Measurements from ENCODE around the gene CDK17. TPM values are rescaled to one million over a fixed set of nuclear protein-coding genes. Genes with fewer than 3 reads are reported as not detected.
"Not testable (repeated sequence)": the region's sequence is repeated elsewhere in the genome, so short reads cannot be mapped to it uniquely, and the experiment has no call there.

Gene CDK17
- total RNA-seq, 2 donors from 2014 or later = 20.9 to 27.1 TPM

- H3K9me3 ChIP-seq = no peaks in the 10 kb centered on the region
- DNase-seq (ENCODE audit: low spot score) = no peak
- H3K36me3 ChIP-seq = no peaks in the 10 kb centered on the region
- H3K27me3 ChIP-seq = no peaks in the 10 kb centered on the region
- H3K4me1 ChIP-seq = no peaks in the 10 kb centered on the region
- TF ChIP-seq, protein P1, sequence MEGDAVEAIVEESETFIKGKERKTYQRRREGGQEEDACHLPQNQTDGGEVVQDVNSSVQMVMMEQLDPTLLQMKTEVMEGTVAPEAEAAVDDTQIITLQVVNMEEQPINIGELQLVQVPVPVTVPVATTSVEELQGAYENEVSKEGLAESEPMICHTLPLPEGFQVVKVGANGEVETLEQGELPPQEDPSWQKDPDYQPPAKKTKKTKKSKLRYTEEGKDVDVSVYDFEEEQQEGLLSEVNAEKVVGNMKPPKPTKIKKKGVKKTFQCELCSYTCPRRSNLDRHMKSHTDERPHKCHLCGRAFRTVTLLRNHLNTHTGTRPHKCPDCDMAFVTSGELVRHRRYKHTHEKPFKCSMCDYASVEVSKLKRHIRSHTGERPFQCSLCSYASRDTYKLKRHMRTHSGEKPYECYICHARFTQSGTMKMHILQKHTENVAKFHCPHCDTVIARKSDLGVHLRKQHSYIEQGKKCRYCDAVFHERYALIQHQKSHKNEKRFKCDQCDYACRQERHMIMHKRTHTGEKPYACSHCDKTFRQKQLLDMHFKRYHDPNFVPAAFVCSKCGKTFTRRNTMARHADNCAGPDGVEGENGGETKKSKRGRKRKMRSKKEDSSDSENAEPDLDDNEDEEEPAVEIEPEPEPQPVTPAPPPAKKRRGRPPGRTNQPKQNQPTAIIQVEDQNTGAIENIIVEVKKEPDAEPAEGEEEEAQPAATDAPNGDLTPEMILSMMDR (IDR thresholded peaks at IDR 0.05) = no peak
- H3K27ac ChIP-seq = no peak overlapping the region
- H3K4me3 ChIP-seq = no peak overlapping the region
Observed at GRCh38 chr12:96414637-96415036, 14.4 kb upstream of the CDK17 start.

- H3K4me3 ChIP-seq = no peak overlapping the region
- DNase-seq (ENCODE audit: low spot score) = no peak
- H3K27ac ChIP-seq = no peak overlapping the region
- TF ChIP-seq, protein P1 (IDR thresholded peaks at IDR 0.05) = no peak
- H3K4me1 ChIP-seq = no peaks in the 10 kb centered on the region
- no peaks in the 10 kb centered on the region for H3K27me3 ChIP-seq
- H3K9me3 ChIP-seq = no peaks in the 10 kb centered on the region
- H3K36me3 ChIP-seq = no peaks in the 10 kb centered on the region
Observed at GRCh38 chr12:96412431-96412830, 12.2 kb upstream of the CDK17 start.

- no peaks in the 10 kb centered on the region for H3K4me1 ChIP-seq
- no peak overlapping the region for H3K27ac ChIP-seq
- no peaks in the 10 kb centered on the region for H3K27me3 ChIP-seq
- no peak for DNase-seq (ENCODE audit: low spot score)
- TF ChIP-seq, protein P1 (IDR thresholded peaks at IDR 0.05) = no peak
- no peaks in the 10 kb centered on the region for H3K36me3 ChIP-seq
- no peak overlapping the region for H3K4me3 ChIP-seq
- H3K9me3 ChIP-seq = no peaks in the 10 kb centered on the region
Observed at GRCh38 chr12:96409731-96410130, 9.5 kb upstream of the CDK17 start.

DNA sequence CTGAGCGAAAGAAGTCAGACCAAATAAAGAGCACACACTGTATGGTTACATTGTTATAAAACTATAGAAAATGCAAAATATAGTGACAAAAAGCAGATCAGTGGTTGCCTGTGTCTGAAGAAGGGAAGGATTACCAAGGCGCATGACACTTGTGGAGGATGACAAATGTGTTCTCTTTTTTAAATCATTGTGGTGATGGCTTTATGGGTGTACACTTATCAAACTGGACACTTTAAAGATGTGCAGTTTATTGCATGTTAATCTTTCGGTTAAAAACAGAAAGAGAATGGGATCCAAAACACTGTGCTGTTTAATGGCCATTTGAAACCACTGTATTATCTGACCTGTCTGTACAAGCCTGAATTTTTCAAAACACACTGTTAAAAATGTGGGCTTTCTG lies 8.8 kb upstream of the CDK17 start:
- Histone ChIP-seq H3K36me3 (no peaks in the 10 kb centered on the region), H3K27me3 (no peaks in the 10 kb centered on the region), H3K27ac (no peak overlapping the region), H3K4me3 (no peak overlapping the region), H3K9me3 (no peaks in the 10 kb centered on the region), H3K4me1 (no peaks in the 10 kb centered on the region)
- no peak for DNase-seq (ENCODE audit: low spot score)
- TF ChIP-seq, protein P1 (IDR thresholded peaks at IDR 0.05) = no peak

- not testable (repeated sequence) for H3K27ac ChIP-seq, H3K9me3 ChIP-seq
Observed at GRCh38 chr12:96407429-96408097, 7.3 kb upstream of the CDK17 start.

GRCh38 chr12:96404696-96405095 lies 4.5 kb upstream of the CDK17 start:
- no peaks in the 10 kb centered on the region for H3K36me3 ChIP-seq
- no peak for DNase-seq (ENCODE audit: low spot score)
- no peaks in the 10 kb centered on the region for H3K9me3 ChIP-seq
- TF ChIP-seq, protein P1 (IDR thresholded peaks at IDR 0.05) = no peak
- H3K4me1 ChIP-seq = no peaks in the 10 kb centered on the region
- H3K27me3 ChIP-seq = no peaks in the 10 kb centered on the region
- no peak overlapping the region for H3K27ac ChIP-seq
- H3K4me3 ChIP-seq = no peak overlapping the region

More at GRCh38 chr12:96407429-96408097, 7.3 kb upstream of the CDK17 start:
- not testable (repeated sequence) for DNase-seq (ENCODE audit: low spot score); H3K36me3 ChIP-seq; H3K4me1 ChIP-seq; H3K4me3 ChIP-seq; H3K27me3 ChIP-seq

Data from right atrium auricular region (tissue), 2 donors.